ENCODE measurements around the gene HIGD1A.

HIGD1A gene

GRCh38 chr3:42799376-42799775 is 4.9 kb downstream of the HIGD1A start:
- DNase-seq (ENCODE audit: low read depth): no peak

DNA sequence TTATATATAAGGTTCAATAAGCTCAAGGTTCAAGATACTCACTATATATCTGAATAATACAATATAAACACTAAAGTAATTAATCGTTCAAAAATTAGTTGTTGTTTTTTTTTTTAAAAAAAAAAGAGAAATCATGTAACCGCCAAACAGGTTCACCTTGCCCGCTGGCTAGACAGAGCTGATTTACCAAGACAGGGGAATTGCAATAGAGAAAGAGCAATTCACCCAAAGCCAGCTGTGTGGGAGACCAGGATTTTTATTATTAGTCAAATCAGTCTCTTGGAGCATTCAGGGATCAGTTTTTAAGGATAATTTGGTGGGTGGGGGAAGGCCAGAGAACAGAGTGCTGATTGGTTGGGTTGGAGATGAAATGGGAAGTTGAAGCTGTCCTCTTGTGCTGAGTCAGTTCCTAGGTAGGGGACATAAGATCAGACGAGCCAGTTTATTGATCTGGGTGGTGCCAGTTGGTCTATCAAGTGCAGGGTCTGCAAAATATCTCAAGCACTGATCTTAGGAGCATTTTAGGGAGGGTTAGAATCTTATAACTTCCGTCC is 7.9 kb downstream of the HIGD1A start:
- DNase-seq (ENCODE audit: low read depth): no peak

- no peak for DNase-seq (ENCODE audit: low read depth)
Measured at GRCh38 chr3:42795621-42796181, 8.6 kb downstream of the HIGD1A start.

GRCh38 chr3:42790714-42791229 is 13.5 kb downstream of the HIGD1A start:
- no peak for DNase-seq (ENCODE audit: low read depth)

DNA sequence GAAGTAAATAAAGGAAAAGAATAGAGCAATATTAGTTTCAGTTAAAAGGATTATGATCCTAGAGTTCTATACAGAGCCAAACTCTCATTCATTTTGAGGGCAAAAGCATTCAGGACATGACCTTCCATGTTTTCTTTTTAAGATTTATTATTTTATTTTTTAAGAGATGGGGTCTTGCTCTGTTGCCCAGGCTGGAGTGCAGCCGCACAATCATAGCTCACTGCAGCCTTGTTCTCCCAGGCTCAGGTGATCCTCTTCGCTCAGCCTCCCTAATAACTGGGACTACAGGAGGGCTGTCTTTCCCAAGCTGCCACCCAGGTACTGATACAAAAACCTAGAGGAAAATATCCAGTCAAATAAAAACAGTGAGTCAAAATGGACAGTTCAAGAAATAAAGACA is 17.7 kb downstream of the HIGD1A start:
- DNase-seq (ENCODE audit: low read depth): no peak

- DNase-seq (ENCODE audit: low read depth): no peak
Measured at GRCh38 chr3:42786212-42786611, 18.1 kb downstream of the HIGD1A start.

GRCh38 chr3:42780892-42781700 is 23.2 kb downstream of the HIGD1A start:
- DNase-seq (ENCODE audit: low read depth): no peak

DNA sequence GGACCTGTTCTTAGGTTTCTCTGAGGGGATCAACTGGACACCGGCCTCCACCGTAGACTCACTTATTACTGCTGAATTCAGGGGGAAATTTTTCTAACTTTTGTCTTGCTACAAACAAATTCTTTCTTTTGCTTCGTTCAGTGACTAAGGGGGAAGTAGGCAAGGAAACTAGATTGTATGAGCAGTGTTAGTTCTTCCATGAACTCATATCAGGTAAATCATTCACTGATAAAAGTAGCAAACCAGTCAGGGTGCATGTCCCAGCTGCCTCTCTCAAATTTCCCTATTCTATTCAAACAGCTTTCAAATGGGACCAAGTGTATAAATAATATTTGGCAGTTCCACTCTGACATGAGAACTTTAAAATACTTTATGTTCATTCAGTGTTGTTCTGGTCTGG is 23.9 kb downstream of the HIGD1A start:
- DNase-seq (ENCODE audit: low read depth): no peak

GRCh38 chr3:42778644-42779043 is 25.6 kb downstream of the HIGD1A start:
- DNase-seq (ENCODE audit: low read depth): no peak

- DNase-seq (ENCODE audit: low read depth): no peak
Measured at GRCh38 chr3:42773409-42773751, 30.9 kb downstream of the HIGD1A start.

DNA sequence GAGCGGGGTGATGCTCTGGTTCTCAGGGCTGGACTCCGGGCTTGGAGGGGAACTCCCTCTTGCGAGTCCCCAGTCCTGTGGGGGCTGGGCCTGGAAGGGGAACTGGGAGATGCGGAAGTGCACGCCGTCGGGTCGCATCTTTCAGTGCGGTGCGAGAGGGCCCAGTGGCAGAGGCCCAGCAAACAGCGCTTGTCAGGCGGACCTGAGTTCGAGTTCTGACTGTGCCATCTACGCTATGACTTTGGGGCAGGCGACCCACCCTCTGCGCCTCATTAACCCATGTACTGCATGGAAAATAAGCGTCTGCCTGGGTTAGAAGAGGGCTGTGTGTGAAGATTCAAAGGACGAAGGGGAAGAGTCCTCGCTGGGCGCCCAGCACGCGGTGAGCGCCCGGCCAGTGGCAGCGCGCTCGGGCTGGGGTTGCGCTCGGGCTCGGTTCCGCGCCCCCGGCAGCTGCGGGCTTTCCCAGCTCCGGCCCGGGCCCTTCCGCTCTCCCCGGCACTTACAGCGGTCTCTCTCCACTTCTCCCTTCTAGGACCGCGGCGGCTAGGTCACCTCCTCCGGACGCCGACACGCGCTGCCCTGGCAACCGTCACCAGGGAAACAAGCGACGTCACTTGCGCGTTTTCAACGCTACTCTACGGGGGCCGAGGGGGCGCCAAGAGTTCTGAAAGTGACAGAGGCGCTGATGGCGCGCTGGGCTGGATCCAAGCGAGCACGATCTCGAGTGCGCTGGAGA is 31.5 kb downstream of the HIGD1A start, which contains the start of gene CCDC13:
CCDC13 (minus strand) TSS at position 584 of the 739 bp plus-strand sequence. CDS start 14,908 bp downstream, outside the sequence.
- peak; percentile 80 for DNase-seq (ENCODE audit: low read depth)

DNA sequence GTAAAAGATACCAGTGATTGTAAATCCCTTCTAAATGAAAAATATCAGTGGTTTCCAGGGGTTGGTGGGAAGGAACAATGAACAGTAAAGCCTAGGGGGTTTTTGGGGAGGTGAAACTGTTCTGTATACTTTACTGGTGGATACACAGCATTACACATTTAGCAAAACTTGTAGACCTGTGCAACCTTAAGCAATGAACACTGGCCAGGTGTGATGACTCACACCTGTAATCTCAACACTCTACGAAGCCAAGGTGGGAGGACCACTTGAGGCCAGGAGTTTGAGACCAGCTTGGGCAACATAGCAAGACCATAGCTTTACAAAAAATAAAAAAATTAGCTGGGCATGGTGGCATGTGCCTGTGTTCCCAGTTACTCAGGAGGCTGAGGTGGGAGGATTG is 33.0 kb downstream of the HIGD1A start:
- no peak for DNase-seq (ENCODE audit: low read depth)

- no peak for DNase-seq (ENCODE audit: low read depth)
Measured at GRCh38 chr3:42769477-42770131, 34.7 kb downstream of the HIGD1A start.

DNA sequence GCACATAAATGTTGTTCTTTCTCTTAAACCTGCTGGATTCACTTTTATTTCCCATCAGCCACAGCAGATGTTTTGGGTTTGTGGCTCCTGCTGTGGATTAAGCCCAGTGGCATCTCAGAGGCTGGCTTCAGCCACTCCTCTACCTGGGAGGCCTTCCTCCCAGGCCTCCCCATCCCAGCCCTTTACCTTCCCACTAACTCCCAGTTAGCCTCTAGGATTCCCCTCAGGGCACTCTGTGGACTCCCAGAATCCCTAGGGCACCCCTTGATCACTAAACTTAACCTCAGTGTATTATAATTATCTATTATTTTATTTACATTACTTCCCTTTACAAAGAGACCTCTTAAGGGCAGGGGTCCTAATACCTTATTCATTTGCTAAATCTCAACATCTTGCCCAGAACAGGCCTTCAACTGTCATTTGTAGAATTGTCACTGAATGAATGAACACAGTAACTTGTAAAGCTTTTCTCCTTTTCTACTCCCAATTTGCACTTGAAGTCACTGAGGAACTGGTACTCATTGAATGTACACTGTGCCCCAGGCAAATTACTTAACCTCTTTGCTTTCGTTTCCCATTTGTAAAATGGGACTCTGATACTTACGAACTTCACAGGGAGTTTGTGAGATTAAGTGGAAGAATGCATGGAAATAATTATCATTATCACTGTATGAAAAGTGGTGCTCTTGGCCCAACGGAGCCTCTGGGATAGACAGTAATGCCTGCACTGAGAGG is 39.6 kb downstream of the HIGD1A start:
- no peak for DNase-seq (ENCODE audit: low read depth)

- DNase-seq (ENCODE audit: low read depth): no peak
Measured at GRCh38 chr3:42764115-42764514, 40.2 kb downstream of the HIGD1A start.

DNA sequence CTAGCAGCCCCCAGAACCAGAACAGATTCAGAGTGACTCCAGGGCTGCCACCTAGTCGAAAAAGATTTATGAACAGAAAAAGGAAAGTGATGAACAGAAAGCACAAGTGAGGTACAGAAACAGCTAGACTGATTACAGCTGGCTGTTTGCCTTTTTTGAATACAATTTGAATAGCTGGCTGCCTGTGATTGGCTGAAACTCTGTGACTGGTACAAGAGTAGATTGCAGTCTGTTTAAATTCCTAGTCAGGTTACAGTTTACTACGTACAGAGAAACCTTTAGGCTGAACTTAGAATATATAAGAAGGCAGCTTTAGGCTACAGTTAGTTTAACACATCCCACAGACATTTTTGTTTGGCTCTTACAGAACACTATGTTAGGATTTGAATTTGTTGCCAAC is 41.3 kb downstream of the HIGD1A start:
- no peak for DNase-seq (ENCODE audit: low read depth)

DNA sequence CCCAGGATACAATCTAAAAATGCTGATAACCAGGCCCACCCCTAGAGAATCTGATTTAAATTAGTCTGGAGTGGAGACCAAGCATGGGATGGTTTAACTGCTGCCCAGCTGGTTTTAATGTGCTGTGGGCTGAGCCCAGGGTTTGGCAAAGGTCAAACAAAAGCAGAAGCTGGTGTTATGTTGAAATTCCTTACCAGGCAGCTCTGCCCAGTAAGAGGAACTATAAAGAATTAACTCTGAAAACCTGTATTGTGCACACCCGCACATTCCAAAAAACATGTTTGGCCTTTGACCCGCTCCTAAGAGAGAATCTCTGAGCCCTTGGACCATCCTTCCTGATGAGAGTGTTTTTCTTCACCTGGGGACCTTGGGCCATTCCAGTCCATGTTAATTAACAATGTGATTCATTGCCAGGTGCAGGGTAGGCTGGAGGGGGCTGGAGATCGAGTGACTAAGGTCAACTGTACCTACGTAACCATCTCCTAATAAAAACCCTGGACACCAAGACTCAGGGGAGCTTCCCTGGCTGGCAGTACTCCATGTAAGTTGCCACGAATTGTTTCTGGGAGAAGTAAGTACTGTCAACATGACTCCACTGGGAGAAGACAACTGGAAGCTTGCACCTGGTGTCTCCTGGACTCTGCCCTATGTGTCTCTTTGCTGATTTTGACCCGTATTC is 42.1 kb downstream of the HIGD1A start:
- no peak for DNase-seq (ENCODE audit: low read depth)

DNA sequence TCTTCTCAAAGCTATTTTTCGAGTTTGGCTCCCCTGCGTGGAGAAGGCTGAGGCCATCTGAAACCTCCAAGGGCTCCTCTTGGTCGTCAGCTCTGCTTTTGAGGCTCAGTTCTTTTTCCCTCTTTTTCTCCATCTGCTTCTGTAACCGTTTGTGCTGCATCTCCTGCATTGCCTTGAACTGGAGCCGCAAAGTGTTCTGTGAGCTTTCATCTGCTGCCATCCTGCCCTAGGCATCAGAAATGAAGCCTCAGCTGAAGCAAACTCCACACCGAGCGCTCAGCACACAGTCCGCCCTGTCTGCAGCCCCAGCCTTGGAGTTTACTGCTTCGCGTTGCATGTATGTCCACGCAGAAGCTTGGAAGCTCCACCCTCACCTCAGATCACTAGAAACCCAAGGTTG is 46.2 kb downstream of the HIGD1A start:
- DNase-seq (ENCODE audit: low read depth): no peak

GRCh38 chr3:42756681-42757213 is 47.5 kb downstream of the HIGD1A start:
- no peak for DNase-seq (ENCODE audit: low read depth)
